ENCODE data around the gene UCN. TPM values are rescaled to one million over a fixed set of nuclear protein-coding genes. Genes with fewer than 3 reads are reported as not detected.

UCN gene
- polyA plus RNA-seq, 1 donor (not counting 4 experiments of a cell fraction or from before 2014, with no cell fraction given): 0.10 TPM

DNA sequence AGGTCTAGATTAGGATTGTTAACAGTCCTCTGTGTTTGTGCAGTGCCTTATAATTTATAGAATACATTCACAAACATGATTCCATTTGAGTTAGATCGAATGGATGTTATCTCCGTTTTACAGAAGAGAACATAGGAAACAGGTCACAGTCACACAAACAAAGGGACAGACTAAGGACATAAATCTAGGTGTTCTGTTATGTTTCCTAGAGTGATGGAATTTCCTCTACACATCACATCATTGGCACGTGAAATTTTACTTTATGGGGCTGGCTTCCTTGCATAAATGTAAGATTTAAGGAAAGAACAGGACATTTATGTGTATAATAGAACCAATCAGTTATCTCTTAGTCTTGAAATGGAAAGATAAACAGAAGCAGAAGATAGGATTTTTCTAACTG is 19.6 kb downstream of the UCN start:
- H3K9me1 ChIP-seq (ENCODE audit: control insufficient read depth, extremely low read depth, insufficient read depth, low read length): no peaks in the 10 kb centered on the region
- H4K20me1 ChIP-seq (ENCODE audit: control insufficient read depth, extremely low read depth, insufficient read depth, low read length): no peaks in the 10 kb centered on the region
- TF ChIP-seq, protein P1, sequence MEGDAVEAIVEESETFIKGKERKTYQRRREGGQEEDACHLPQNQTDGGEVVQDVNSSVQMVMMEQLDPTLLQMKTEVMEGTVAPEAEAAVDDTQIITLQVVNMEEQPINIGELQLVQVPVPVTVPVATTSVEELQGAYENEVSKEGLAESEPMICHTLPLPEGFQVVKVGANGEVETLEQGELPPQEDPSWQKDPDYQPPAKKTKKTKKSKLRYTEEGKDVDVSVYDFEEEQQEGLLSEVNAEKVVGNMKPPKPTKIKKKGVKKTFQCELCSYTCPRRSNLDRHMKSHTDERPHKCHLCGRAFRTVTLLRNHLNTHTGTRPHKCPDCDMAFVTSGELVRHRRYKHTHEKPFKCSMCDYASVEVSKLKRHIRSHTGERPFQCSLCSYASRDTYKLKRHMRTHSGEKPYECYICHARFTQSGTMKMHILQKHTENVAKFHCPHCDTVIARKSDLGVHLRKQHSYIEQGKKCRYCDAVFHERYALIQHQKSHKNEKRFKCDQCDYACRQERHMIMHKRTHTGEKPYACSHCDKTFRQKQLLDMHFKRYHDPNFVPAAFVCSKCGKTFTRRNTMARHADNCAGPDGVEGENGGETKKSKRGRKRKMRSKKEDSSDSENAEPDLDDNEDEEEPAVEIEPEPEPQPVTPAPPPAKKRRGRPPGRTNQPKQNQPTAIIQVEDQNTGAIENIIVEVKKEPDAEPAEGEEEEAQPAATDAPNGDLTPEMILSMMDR (optimal IDR thresholded peaks at IDR 0.05 in 1 of 3, IDR thresholded peaks at IDR 0.05 in 1 of 3, conservative IDR thresholded peaks at IDR 0.05 in 1 of 3; ENCODE audit: extremely low read depth in 1 of 3, insufficient read depth in 2 of 3, low read length in 3 of 3): no peak
- TF ChIP-seq EZH2 (IDR thresholded peaks at IDR 0.05; ENCODE audit: low read length): no peak
- no peak overlapping the region for H3K4me2 ChIP-seq (ENCODE audit: control insufficient read depth, extremely low read depth, insufficient read depth, low read depth, low read length)
- no peak overlapping the region for H3K27ac ChIP-seq (ENCODE audit: control insufficient read depth, insufficient read depth, low read length)
- DNase-seq (ENCODE audit: low read depth, low spot score) (no peak), FAIRE-seq (no peak)
- peaks cover 6% of the 10 kb centered on the region for H3K4me1 ChIP-seq (ENCODE audit: control insufficient read depth, extremely low read depth, insufficient read depth, low read length)
- H3K79me2 ChIP-seq (ENCODE audit: control insufficient read depth, insufficient read depth, low read length): no peaks in the 10 kb centered on the region
- no peak overlapping the region for H3K4me3 ChIP-seq (ENCODE audit: control insufficient read depth in 2 of 3, extremely low read depth in 1 of 3, insufficient read depth in 2 of 3, low read depth in 1 of 3, low read length in 3 of 3)
- H3K36me3 ChIP-seq (ENCODE audit: control insufficient read depth in 2 of 2, extremely low read depth in 1 of 2, insufficient read depth in 2 of 2, low read length in 2 of 2): no peaks in the 10 kb centered on the region
- H3K9me3 ChIP-seq (ENCODE audit: control insufficient read depth, low read depth, low read length): no peaks in the 10 kb centered on the region
- H2AFZ ChIP-seq (ENCODE audit: control insufficient read depth, low read length): no peak overlapping the region
- dilution Hi-C loops (cut with MboI; ENCODE audit: extremely low pct_ligation_motif_present, low sequenced_read_pairs): no loop called here
- H3K9ac ChIP-seq (ENCODE audit: control insufficient read depth, extremely low read depth, insufficient read depth, low read length): no peak overlapping the region
- H3K27me3 ChIP-seq (ENCODE audit: control insufficient read depth, extremely low read depth, insufficient read depth, low read length): peaks cover 18% of the 10 kb centered on the region

DNA sequence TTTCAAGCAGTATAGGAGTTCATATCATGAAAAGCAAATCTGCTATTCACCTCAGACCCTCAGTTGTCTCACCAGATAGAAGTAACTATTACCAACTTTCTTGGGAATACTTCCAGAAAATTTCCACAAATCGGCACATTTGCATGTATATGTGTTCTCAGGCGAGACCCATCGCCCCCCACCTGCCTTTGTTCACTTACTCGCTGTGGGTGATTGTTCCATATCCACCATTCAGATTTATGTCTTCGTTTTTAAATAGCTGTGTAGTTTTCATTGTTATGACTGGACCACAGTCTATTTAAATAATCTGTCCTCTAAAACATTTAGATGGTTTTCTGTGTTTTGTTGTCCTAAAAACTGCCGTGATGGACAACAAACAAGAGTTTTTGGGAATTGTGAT is 22.8 kb downstream of the UCN start:
- Histone ChIP-seq H3K27me3 (ENCODE audit: control insufficient read depth, extremely low read depth, insufficient read depth, low read length) (peaks cover 23% of the 10 kb centered on the region), H3K79me2 (ENCODE audit: control insufficient read depth, insufficient read depth, low read length) (no peaks in the 10 kb centered on the region), H2AFZ (ENCODE audit: control insufficient read depth, low read length) (no peak overlapping the region), H3K4me1 (ENCODE audit: control insufficient read depth, extremely low read depth, insufficient read depth, low read length) (no peaks in the 10 kb centered on the region), H3K4me2 (ENCODE audit: control insufficient read depth, extremely low read depth, insufficient read depth, low read depth, low read length) (no peak overlapping the region), H3K4me3 (ENCODE audit: control insufficient read depth in 2 of 3, extremely low read depth in 1 of 3, insufficient read depth in 2 of 3, low read depth in 1 of 3, low read length in 3 of 3) (no peak overlapping the region), H3K36me3 (ENCODE audit: control insufficient read depth in 2 of 2, extremely low read depth in 1 of 2, insufficient read depth in 2 of 2, low read length in 2 of 2) (no peaks in the 10 kb centered on the region), H3K9me1 (ENCODE audit: control insufficient read depth, extremely low read depth, insufficient read depth, low read length) (no peaks in the 10 kb centered on the region), H3K27ac (ENCODE audit: control insufficient read depth, insufficient read depth, low read length) (no peak overlapping the region), H3K9ac (ENCODE audit: control insufficient read depth, extremely low read depth, insufficient read depth, low read length) (no peak overlapping the region), H3K9me3 (ENCODE audit: control insufficient read depth, low read depth, low read length) (no peaks in the 10 kb centered on the region), H4K20me1 (ENCODE audit: control insufficient read depth, extremely low read depth, insufficient read depth, low read length) (no peaks in the 10 kb centered on the region)
- dilution Hi-C loops (cut with MboI; ENCODE audit: extremely low pct_ligation_motif_present, low sequenced_read_pairs): no loop called here
- FAIRE-seq (no peak), DNase-seq (ENCODE audit: low read depth, low spot score) (no peak)
- TF ChIP-seq EZH2 (IDR thresholded peaks at IDR 0.05; ENCODE audit: low read length): no peak
- TF ChIP-seq, protein P1 (optimal IDR thresholded peaks at IDR 0.05 in 1 of 3, IDR thresholded peaks at IDR 0.05 in 1 of 3, conservative IDR thresholded peaks at IDR 0.05 in 1 of 3; ENCODE audit: extremely low read depth in 1 of 3, insufficient read depth in 2 of 3, low read length in 3 of 3): no peak

Measured in keratinocyte (primary cell).